Lower leg skin (tissue), 4 donors: Measurements from ENCODE around the gene F13A1. TPM values are rescaled to one million over a fixed set of nuclear protein-coding genes. Genes with fewer than 3 reads are reported as not detected.

Experiments
- DNase-seq, 2 donors: peaks; one replicate each; pipeline ENCODE4 v3.0.0-alpha.2; 2019; ENCODE audit warnings: low spot score in 2 of 2
- H3K4me3 ChIP-seq: fragments of 200-600 bp; sonication (generic); 2 replicates; pipeline ENCODE4 v1.5.1; 2017; ENCODE audit warnings: mild to moderate bottlenecking, low read depth; ENCODE audit not compliant: poor library complexity, severe bottlenecking
- POLR2A ChIP-seq, 2 donors: fragments of 450-650 bp; IDR thresholded peaks; one replicate each; pipeline ENCODE4 v1.6.1; 2016 to 2017; ENCODE audit warnings: antibody characterized with exemption in 2 of 2, mild to moderate bottlenecking in 1 of 2, moderate library complexity in 1 of 2
- WGBS, 2 donors: methylation state at CpG; one replicate each; pipeline ENCODE4 v1.1.5; 2018; 5-methylcytosine and 5-hydroxymethylcytosine counted together
- intact Hi-C: fragments of 100-400 bp; cut with DNase I; formaldehyde crosslinking; loops from one replicate; pipeline ENCODE4 v1.15.0; 2023; ENCODE audit warnings: low total_unique reads
- total RNA-seq, 4 donors: library from RNA; depleted of rRNA; stranded (reverse); fragments of >200 nt; gene quantifications; one replicate each; pipeline ENCODE4 v1.1.0, GENCODE V29; 2016
- TF ChIP-seq, protein P1 (sequence below), 3 donors: fragments of 450-650 bp; IDR thresholded peaks; one replicate each; pipeline ENCODE4 v1.5.1; 2016; ENCODE audit warnings: antibody characterized with exemption in 3 of 3, mild to moderate bottlenecking in 3 of 3, moderate library complexity in 2 of 3

F13A1 gene
- total RNA-seq, 4 donors from 2014 or later = 7.8 to 46.5 (median 16.0) TPM

DNA sequence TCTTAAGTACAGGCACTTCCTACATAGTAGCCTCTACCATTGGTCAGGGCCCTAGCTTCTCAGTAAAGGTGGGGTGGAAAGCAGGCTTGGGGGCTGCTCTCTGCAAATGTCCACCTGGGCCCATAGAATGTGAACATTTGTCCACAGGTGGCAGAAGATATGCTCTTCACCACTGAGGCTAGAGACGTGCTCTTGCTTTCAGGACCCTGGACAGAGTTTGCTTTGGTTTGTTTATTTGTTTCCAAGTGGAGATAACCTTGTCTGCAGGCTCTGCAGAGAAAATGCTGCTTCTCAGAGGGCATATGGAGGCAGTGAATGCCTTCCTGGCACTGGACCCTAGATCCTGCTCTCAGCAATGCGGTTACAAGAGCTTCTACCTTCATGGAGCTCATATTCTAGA lies 129.0 kb downstream of the F13A1 start:
- TF ChIP-seq, protein P1, sequence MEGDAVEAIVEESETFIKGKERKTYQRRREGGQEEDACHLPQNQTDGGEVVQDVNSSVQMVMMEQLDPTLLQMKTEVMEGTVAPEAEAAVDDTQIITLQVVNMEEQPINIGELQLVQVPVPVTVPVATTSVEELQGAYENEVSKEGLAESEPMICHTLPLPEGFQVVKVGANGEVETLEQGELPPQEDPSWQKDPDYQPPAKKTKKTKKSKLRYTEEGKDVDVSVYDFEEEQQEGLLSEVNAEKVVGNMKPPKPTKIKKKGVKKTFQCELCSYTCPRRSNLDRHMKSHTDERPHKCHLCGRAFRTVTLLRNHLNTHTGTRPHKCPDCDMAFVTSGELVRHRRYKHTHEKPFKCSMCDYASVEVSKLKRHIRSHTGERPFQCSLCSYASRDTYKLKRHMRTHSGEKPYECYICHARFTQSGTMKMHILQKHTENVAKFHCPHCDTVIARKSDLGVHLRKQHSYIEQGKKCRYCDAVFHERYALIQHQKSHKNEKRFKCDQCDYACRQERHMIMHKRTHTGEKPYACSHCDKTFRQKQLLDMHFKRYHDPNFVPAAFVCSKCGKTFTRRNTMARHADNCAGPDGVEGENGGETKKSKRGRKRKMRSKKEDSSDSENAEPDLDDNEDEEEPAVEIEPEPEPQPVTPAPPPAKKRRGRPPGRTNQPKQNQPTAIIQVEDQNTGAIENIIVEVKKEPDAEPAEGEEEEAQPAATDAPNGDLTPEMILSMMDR (IDR thresholded peaks at IDR 0.05) = no peak
- TF ChIP-seq POLR2A (IDR thresholded peaks at IDR 0.05) = no peak
- WGBS, 2 donors = 45% methylated on average over 2 of the region's 2 CpGs
- DNase-seq = no peak
- intact Hi-C loops = no loop called here
- H3K4me3 ChIP-seq = no peak overlapping the region

DNA sequence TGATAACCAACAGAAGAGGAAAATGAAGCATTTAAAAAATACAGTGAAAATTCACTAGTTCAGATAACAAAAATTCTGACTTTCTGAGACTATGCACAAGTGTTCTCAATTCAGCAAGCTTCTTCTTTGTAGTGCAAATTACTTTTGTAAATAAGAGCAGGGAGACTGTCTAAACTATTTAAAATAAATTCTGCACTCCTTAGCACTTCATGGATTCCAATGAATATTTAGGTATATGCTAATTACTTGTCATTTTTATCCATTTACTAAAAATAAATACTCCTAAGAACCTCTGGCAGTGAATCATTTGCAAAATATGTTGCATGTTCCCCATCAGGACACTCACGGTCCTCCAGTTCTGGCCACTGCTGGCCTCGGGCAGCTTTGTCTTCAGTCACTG lies 139.8 kb downstream of the F13A1 start:
- intact Hi-C loops = no loop called here
- H3K4me3 ChIP-seq = no peak overlapping the region
- no peak for TF ChIP-seq POLR2A (IDR thresholded peaks at IDR 0.05)
- TF ChIP-seq, protein P1 (IDR thresholded peaks at IDR 0.05) = no peak
- DNase-seq = no peak
- 70 to 79% methylated on average over 2 of the region's 2 CpGs for WGBS, 2 donors

DNA sequence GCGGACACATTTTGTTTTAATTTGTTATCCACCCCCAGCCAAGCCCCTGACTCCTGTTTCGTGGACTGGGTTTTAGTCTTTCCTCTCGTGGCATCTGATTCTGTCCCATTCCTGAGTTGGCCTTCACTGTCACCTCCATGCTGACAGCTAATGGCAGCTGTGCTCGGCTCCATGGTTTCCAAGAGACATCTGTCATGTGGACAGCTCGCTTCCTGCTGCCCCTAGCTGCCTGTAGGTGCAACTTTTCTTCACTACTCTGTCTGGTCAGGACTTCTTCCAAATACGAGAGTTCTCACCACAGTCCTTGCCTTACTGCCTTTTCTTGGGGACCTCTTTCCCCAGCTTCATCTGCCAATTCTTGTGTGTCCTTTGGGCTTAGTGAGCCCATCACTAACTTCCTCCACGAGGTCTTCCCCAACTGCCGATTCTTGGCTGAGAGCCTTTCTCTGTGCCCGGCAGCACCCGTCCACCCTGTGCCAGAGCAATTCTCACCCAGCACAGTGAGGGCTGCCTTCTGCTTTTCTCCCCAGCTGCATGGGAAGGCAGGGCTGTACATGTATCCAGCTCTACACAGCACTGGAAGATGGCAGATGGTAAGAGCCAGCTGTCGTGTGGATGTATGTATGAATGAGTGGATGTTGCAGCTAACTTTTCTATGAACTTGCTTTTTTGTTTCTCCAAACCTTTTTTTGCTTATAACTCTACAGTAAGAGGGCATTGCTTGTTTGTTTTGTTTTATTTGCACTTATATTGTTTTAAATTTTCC lies 140.4 kb downstream of the F13A1 start:
- intact Hi-C loops = no loop called here
- WGBS, 2 donors = 82 to 87% methylated on average over 11 of the region's 11 CpGs
- no peak for TF ChIP-seq POLR2A (IDR thresholded peaks at IDR 0.05)
- TF ChIP-seq, protein P1 (IDR thresholded peaks at IDR 0.05) = no peak
- H3K4me3 ChIP-seq = no peak overlapping the region
- no peak for DNase-seq

DNA sequence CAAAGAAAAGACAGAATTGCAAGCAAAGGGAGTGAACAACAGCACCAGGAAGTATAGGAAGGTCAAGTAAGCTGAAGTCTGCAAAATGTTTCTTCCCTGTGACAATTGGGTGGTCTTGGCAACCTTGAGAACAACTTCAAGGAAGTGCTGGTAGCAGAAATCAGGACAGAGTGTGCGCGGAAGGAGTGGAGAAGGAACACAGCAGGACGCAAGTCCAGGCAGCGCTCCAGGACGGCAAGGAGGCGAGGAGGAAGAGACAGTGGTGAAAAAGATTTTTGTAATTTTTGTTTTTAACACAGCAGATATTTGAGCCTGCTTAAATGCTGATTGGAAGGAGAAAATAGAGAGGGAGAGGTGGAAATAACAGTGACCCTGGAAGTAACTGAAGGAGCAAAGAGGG lies 141.7 kb downstream of the F13A1 start:
- no peak for TF ChIP-seq POLR2A (IDR thresholded peaks at IDR 0.05)
- TF ChIP-seq, protein P1 (IDR thresholded peaks at IDR 0.05) = no peak
- DNase-seq = no peak
- WGBS, 2 donors = 49 to 52% methylated on average over 6 of the region's 6 CpGs
- no peak overlapping the region for H3K4me3 ChIP-seq
- intact Hi-C loops = no loop called here

DNA sequence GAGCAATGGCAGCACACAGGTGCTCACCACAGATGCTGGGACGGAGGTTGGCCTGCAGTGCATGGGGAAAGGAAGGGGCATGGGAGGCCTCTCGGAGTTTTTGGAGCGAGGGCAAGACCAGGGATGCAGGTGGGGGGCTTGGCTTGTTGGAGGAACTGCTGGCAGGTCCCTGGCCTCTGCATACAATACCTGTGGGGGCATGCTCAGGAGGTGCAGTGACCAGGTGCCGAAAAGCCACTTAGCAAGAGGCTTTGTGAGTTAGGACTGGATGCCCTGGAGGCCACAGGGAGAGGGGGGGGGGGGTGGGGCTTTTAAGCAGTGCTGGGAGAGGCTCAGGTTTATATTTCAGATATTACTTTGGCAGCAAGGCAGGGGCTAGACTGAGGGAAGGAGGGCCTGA lies 142.7 kb downstream of the F13A1 start:
- intact Hi-C loops = no loop called here

More for the DNA sequence above, 142.7 kb downstream of the F13A1 start:
- TF ChIP-seq POLR2A (IDR thresholded peaks at IDR 0.05) = no peak
- TF ChIP-seq, protein P1 (IDR thresholded peaks at IDR 0.05) = no peak
- no peak overlapping the region for H3K4me3 ChIP-seq
- no peak for DNase-seq
- 78 to 82% methylated on average over 4 of the region's 4 CpGs for WGBS, 2 donors
